HG03558 (cell line): ENCODE results near the gene B3GAT3.
"Not testable (repeated sequence)": the region's sequence is repeated elsewhere in the genome, so short reads cannot be mapped to it uniquely, and the experiment has no call there.

Experiments
- ATAC-seq: cut with Tn5 transposase; IDR thresholded peaks from one replicate; pipeline ENCODE4 v1.9.1; 2021; ENCODE audit warnings: moderate number of reproducible peaks; ENCODE audit not compliant: unreplicated experiment; ENCODE audit errors: extremely low read depth

Gene B3GAT3

DNA sequence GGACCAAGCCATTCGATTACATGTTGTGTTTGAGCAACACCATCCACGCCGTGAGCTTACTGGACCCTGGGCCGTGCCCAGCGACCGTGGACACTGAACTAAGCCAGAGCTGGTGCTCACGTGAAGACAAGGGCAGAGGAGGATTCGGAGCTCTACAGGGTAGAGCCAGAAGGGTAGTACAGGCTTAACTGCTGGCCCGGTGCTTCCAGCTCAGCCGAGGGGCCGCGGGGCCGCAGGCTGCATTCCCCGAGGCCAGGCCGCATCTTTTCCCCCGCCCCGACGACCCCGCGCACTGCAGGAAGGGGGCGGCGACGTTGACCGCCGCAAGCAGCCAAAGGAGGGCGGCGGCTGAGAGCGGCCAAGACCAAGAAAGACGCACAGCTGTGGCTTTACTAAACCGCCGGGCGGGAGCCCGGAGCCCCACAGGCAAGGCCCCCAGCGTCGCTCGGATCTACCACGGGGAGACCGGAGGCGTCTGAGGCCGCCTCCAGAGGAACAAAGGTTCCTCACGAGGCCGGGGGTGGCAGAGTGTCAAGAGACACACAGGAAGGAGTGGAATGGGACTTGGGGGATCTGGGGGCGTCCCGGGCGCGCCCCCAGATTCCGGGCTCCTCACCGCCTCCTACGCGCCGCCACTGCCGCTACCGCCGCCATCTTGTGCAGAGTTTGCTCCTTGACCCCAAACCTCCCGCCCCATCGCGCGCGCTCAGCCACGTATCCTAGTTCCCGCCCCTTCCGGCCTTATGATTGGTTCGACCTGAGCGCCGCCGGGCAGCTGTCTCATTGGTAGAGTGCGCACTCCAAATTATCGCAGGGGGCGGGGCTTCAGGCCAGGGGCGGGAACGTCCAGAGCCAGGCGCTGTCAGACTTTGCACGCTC lies 24.4 kb upstream of the B3GAT3 start, which contains the start of gene GANAB:
Gene GANAB, minus strand, starts transcription at position 668 of the 879 bp plus-strand sequence. Its CDS starts 14 bp downstream, at position 654.
- peak; percentile 84 for ATAC-seq

DNA sequence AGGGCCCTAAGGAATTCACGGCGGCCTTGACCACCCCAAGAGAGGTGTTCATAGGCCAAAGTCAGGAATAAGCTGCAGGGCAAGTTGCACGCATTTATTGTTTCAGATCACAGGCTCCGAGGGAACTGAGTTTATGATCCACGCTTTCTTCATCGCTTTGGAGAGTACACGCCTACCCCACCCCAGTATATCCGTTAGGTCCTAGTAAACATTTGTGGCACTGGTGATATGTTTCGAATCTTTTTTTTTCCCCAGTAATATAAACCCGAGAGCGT lies 23.8 kb upstream of the B3GAT3 start:
- no peak for ATAC-seq

GRCh38 chr11:62644220-62644619 lies 22.4 kb upstream of the B3GAT3 start:
- no peak for ATAC-seq

DNA sequence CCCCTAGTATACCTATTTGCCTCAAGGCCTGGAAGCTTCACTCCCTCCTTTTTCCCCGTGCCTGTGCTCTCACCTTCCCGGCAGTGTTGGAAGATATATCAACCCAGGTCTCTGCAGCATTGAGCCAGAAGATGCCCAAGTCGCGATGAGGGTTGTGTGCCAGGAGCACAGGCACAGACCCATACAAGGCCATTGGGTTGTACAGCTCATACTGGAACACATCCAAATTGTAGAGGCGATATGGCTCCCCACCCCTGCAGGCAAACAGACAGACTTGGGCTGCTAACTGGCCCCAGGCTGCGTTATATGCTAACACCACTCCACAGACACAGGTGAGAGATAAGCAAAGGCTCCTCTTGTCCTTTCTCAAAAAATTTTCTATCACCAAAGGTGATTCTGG lies 10.7 kb upstream of the B3GAT3 start:
- ATAC-seq = no peak

GRCh38 chr11:62627713-62628112 lies 5.9 kb upstream of the B3GAT3 start:
- no peak for ATAC-seq

DNA sequence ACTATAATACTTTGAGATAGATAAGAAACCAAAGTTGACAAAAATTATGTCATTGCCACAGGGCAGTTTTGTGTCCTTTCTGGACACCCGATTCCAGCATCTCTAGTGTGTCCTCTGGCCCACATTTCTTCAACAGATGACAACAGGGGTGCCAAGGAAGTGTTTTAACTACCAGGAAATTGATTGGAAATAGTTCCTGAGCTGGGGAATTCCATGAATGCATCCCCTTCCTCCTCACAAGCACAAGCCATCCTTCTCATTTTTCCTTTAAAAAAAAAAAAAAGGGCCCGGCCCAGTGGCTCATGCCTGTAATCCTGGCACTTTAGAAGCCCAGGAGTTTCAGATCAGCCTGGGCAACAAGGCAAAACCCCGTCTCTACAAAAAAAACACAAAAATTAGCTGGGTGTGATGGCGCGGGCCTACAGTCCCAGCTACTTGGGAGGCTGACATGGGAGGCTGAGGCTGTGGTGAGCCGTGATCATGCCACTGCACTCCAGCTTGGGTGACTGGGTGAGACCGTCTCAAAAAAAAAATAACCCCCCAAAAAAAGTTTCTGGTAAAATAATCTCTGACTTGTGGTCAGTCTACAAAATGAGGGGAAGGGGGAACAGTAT lies 797 bp upstream of the B3GAT3 start:
- no peak for ATAC-seq

- ATAC-seq = no peak
These were observed 689 bp downstream of the B3GAT3 start for GRCh38 chr11:62621027-62621566.

DNA sequence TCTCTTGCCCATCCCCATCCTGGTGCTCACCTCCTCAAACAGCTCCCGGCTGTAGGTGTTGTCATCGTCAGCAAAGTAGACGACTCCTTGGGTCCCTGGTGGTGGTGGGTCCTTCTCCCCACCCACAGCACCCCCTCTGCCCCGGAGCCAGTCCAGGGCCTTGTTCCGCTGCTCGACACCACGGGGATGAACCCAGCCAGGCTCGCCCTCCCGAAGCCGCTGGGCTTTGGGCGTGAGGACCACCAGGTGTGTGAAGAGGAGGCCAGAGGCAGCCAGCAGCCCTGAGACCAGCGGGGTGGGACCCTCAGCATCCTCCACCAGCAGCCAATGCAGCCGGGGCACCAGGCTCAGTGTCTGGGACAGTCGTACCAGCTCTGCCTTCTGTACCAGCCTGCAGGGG lies 4.8 kb downstream of the B3GAT3 start:
- not testable (repeated sequence) for ATAC-seq

DNA sequence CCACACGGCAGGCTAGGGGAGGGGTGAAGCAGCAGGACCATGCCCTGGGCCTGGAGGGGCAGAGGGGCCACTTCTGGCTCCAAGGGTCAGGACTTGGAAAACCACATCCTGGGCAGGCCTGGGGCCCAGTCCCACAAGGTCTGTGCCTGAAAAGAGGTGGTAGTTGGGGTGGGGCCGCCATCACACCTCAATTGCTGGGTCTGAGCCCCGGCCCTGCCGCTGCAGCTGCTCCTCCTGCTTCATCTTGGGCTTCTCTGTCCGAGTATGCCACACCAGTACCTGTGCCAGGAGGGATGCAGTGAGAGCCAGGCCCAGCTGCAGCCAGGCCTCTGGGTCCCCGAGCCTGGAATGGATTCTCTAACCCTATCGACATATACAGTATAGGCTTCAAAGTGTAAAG lies 6.3 kb downstream of the B3GAT3 start:
- ATAC-seq = no peak

GRCh38 chr11:62614275-62614674 lies 7.5 kb downstream of the B3GAT3 start:
- ATAC-seq = no peak

- ATAC-seq = no peak
These were observed 8.5 kb downstream of the B3GAT3 start for GRCh38 chr11:62613291-62613778.

DNA sequence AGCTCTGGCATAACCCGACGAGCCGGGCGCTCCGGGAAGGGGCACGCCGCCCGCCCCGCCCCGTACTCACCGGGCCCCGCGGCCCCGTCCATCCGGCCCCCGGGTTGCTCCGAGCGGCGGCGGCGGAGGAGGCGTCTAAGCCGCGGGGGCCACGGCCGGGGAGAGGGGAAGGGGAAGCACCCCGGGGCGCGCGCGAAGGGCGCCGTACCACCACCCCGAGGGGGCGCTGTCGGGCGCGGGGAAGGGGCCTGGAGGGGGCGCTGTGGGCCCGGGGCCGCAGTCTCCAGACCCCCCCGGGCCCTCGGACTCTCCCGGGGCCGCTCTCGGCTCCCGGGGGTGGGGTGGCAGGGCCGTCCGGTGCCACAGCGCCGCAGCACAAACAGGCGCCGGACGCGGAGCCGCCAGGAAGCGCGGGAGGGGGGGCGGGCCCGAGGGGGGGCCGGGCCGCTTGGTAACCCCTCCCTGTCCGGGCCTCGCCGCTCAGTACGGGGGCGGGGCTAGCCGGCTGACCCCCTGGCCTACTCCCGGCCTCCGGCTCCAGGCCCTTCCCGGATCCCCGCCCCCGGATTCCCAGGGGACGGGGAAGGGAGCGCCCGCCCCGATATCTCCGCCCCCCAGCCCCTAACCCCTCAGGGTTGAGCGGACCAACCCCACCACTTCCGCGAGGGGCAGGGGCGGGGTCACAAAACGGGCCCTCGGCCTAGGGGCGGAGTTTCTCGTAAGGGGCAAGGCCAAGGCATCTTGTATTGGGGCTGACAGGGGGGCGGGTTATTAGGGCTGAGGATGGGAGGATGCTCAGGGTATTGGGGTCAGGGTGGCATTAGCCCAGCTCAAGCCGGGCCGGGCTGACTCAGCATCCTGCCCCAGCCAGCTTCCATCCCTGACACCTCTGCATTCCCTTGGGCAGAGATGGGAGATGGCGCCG lies 9.2 kb downstream of the B3GAT3 start, which contains the start of the genes EML3 and ROM1:
Gene EML3, minus strand, starts transcription at position 410 of the 925 bp plus-strand sequence. Its CDS starts 318 bp downstream, at position 92.
Gene ROM1, plus strand, starts transcription at position 892 of the 925 bp plus-strand sequence. Its CDS starts 25 bp downstream, at position 917.
- ATAC-seq = peak; percentile 33

- peak; percentile 10 for ATAC-seq
These were observed 10.0 kb downstream of the B3GAT3 start for GRCh38 chr11:62611705-62612365.

DNA sequence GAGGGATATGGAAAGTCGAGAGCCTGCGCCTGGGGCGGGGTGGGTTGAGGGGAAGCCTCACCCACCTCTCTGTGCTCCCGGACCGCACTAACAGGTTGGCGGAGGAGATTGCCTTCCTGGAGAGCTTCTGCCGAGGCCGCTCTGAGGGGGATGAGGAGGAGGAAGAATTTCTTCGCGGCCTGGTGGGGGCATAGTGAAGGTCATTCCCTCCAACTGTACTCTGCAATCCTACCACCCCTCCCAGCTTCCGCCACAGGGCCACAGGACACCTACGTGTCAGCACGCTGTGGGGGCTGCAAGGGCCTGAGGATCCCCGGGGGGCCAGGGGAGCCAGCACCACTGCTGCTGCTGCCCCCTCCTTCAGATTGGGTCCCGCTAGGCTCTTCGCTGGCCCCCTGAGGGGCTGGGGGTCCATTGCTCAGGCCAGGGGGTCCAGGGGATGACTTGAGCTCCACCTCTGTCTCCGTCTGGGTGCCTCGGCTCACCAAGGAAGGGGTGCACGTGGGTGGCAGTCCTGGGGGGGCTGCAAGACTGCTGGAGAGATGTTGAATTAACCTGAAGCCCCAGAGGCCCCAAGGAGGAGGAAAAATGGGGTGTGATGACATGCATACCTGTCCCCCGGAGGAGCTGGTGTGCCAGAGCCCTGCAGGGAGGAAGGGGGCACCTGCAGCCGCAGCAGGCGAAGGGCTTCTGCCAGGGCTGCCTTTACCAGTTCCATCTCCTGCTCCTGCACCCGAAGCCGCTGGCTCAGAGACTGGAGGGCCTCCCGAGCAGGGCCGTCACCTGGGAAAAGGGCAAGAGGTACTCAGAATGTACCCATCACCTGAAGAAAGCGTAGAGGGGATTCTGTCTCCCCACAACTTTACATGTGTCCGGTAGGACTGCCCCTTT lies 10.7 kb downstream of the B3GAT3 start:
- no peak for ATAC-seq

GRCh38 chr11:62610403-62610802 lies 11.4 kb downstream of the B3GAT3 start:
- no peak for ATAC-seq

DNA sequence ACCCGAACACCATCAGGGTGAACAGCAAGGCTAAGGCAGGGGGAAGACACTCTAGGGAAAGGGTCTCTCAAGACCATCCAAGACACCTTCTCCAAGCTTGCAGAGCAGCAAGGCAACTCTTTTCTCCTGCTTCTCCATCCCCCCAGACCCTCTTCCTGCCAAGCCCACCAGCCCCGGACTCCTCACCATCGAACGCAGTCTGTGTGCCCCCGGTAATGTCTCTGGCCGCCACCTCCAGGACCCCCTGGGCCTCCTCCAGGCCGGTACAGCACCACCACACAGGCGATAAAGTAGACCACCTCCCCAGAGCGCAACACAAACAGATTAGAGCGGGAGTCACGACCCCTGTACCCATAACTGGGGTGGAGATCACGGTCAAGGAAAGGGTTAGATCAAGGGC lies 13.0 kb downstream of the B3GAT3 start:
- ATAC-seq = no peak

DNA sequence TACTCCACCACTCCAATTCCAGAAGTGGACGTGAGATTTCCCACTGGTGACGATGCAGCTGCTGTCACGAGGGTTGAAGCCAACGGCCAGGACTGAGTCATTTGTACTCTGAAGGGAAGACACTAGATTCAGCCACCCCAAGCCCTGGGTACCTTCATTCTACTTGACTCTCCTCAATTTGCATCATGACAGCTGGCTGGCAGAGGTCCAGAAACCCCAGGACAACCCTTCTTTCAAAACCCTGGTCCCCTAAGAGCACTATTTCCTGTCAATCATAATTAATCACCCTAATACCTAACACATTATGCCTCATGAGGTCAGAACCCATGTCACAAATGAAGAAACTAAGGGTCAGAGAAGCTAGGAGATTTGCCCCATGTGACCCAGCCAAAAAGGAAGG lies 14.1 kb downstream of the B3GAT3 start:
- ATAC-seq = no peak

- no peak for ATAC-seq
These were observed 15.9 kb downstream of the B3GAT3 start for GRCh38 chr11:62605902-62606301.

DNA sequence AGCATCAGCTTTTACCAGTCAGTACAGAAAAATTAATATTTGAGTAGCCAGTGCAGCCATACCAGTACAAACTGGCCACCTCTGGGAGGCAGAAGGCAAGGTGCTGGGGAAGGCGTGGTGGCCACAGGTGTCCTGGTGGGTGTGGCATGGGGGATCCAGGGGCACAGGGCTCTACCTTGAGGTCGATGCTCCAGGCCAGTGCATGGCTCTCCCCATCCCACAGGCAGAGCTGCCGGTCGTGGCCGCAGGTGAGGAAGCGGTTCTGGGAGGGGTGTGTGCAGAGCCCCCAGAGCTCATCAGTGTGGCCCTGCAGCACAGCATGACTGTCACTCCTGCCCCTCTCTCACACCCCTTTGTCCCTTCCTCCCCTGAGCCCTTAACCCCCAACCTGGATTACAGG lies 16.3 kb downstream of the B3GAT3 start:
- ATAC-seq = no peak
